GM18951 (cell line): Measurements from ENCODE around the gene C3orf70.

ENCODE experiments used
- POLR2A ChIP-seq: IDR thresholded peaks from 4 replicates; pipeline ENCODE4 v1.6.1; 2011; ENCODE audit warnings: mild to moderate bottlenecking; ENCODE audit not compliant: insufficient read length, insufficient read depth; ENCODE audit errors: extremely low read depth
- in situ Hi-C: fragments of 300-500 bp; cut with MboI; formaldehyde crosslinking; loops from one replicate; pipeline ENCODE4 v1.12.0; 2022; ENCODE audit warnings: low sequenced_read_pairs, mixed read lengths, inconsistent platforms; ENCODE audit not compliant: unreplicated experiment

Gene C3orf70

DNA sequence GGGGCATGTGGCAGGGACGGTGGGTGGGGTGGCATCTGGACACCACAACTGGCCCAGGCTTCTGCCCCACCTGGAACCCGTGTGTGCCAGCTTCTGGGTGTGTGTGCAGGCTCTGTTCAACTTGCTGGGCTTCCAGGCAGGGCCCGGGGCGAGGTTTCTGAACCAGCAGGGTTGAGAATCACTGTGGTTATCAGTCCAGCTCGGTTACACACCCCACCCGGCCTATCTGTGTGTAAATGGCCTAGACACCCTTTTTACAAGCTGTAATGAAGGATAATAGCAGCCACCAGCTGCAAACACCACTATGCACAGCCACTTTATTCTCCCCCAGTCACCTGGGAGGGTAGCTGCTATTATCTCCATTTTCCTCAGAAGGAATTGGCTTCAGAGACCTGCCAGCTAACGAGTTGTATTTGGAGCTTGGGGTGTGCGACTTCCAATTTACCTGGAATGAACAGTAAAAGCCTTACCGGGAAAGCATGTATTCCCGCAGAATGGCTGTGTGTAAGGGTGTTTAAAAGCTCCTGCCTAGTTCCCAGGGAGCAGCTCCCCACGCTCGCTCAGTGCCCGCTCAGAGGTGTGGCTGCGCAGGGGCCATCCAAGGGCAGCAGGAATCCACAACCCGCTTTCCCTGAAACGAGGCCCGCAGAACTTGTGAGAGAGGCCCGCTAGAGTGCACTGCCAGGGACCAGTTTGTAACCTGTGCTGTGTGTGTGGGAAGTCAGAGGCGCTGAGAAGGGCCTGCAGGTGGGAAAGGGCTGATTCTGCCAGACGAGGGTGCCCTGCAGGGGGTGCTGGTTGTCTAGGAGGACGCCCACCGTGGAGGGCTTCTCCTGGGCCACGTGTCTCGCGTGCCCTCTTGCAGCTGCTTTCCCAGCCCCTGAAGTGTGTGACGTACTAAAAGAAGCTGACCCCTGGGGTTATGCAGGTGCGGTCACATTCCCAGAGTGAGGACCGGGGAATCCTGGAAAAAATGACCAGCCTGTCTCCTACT is 83.5 kb downstream of the C3orf70 start:
- in situ Hi-C loops: no loop called here
- no peak for TF ChIP-seq POLR2A

DNA sequence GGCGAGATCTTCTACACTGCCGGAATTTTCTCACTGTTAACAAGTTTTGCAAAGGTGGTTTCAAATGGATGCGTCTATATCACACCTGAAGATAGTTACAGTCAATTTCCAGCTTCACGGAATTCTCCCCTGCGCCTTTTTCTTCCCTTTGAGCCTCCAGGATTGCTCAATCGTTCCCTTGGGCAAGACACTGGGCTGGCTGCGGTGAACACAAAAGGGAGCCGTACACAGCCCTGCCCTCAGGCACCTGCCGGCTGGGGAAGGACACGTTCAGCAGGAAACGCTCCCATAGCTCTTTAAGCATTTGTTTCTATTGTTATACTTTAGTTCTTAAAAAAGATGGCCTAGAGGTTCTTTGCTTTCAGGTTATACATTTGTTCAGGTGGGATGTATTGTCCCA is 85.7 kb downstream of the C3orf70 start:
- in situ Hi-C loops: no loop called here
- no peak for TF ChIP-seq POLR2A

DNA sequence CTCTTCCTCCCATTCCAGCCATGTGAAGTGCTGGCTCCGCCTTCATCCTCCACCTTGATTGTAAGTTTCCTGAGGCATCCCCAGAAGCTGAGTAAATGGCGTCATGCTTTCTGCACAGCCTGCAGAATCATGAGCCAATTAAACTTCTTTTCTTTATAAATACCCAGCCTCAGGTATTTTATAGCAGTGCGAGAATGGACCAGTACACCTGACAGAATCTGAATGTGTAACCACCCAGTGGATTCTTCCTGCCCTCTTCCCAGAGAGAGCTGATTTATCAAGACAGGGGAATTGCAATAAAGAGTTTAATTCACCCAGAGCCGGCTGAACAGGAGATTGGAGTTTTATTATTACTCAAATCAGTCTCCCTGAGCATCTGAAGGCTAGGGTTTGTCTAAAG is 86.6 kb downstream of the C3orf70 start:
- in situ Hi-C loops: no loop called here
- TF ChIP-seq POLR2A: no peak

DNA sequence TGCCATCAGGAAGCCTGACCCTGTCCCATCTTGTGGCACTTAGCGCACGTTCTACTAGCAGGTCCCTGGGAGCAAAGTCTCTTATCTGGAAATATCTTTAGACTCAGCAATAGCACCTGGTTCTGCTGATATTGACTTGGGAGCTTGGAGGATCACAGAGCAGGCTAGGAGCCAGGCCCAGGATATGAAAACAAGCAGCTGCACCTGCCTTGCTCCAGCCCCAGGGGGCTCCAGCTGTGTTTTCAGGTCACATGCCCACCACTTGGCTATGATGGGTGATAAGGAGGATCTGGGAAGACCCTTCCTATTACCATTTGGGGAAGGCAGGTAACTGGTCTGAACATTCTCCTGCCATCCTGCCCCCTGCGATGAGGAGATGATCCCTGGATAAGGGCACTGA is 87.8 kb downstream of the C3orf70 start:
- TF ChIP-seq POLR2A: no peak
- in situ Hi-C loops: no loop called here

DNA sequence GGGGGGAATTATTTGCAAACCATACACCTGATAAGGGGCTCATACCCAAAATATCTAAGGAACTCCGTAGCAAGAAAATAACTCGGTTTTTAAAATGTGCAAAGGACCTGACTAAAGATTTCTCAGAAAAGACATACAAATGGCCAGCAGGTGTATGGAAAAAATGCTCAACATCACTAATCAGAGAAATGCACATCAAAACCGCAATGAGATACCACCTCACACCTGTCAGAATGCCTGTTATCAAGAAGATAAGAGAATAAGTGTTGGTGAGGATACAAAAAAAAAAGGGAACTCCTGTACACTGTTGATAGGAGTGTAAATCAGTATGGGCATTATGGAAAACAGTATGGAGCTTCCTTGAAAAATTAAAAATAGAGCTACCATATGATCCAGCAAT is 89.4 kb downstream of the C3orf70 start:
- in situ Hi-C loops: no loop called here

DNA sequence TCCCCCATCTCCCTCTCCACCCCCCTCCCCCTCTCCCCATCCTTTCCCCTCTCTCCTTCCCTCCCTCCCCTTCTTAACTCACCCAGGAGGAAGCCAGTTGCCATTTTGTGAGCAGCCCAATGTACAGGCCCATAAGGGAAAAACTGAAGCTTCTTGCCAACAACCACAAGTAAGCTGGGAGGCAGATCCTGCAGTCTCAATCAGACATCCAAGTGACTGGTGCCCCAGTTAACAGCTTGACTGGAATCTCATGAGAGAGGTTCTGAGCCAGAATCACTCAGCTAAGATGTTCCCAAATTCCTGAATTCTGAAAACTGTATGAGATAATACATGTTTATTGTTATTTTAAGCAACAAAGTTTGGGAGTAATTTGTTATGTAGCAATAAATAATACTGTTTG is 90.7 kb downstream of the C3orf70 start:
- no peak for TF ChIP-seq POLR2A

More for the DNA sequence above, 89.4 kb downstream of the C3orf70 start:
- no peak for TF ChIP-seq POLR2A

DNA sequence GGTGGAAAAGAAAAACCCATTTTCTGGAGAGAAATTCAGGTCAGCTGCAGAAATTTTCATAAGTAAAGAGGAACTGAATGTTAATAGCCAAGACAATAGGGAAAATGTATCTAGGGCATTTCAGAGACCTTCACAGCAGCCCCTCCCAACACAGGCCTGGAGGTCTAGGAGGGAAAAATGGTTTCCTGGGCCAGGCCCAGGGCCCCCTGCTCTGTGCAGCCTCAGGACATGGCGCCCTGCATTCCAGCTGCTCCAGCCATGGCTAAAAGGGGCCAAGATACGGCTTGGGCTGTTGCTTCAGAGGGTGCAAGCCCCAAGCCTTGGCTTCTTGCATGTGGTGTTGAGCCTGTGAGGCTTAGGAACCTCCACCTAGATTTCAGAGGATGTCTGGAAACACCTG is 92.2 kb downstream of the C3orf70 start:
- no peak for TF ChIP-seq POLR2A
- in situ Hi-C loops: no loop called here

More for the DNA sequence above, 90.7 kb downstream of the C3orf70 start:
- in situ Hi-C loops: no loop called here

DNA sequence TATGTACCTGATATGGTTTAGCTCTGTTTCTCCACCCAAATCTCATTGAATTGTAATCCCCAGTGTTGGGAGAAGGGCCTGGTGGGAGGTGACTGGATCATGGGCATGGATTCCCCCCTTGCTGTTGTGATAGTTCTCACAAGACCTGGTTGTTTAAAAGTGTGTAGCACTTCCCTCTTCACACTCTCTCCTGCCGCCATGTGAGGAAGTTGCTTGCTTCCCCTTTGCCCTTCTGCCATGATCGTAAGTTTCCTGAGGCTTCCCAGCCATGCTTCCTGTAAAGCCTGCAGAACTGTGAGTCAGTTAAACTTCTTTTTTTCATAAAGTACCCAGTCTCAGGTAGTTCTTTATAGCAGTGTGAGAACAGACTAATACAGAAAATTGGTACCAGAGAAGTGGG is 93.1 kb downstream of the C3orf70 start:
- TF ChIP-seq POLR2A: no peak
- in situ Hi-C loops: no loop called here

DNA sequence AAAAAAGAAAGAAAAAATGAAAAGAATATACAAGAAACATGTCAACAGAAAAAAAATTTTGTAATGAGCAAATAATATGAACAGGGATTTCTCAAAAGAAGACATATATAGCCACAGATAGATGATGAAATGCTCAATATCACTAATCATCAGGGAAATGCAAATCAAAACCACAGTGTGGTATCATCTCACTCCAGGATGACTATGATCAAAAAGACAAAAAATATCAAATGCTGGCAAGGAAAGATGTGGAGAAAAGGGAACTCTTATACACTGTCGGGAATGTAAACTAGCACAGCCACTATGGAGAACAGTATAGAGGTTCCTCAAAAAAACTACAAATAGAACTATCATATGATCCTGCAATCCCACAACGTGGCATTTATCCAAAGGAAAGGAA is 94.1 kb downstream of the C3orf70 start:
- TF ChIP-seq POLR2A: no peak
- in situ Hi-C loops: no loop called here

DNA sequence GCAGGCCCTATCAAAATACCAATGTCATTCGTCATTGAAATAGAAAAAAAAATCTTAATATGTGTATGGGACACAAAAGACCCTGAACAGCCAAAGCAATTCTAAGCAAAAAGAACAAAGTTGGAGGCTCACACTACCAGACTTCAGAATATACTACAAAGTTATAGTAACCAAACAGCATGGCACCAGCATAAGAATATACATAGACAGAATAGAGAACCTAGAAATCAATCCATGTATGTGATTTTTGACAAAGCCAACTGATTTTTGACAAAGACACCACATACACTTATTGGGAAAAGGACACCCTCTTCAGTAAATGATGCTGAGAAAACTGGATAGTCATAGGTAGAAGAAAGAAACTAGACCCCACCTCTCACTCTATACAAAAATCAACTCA is 95.0 kb downstream of the C3orf70 start:
- no peak for TF ChIP-seq POLR2A
- in situ Hi-C loops: no loop called here

DNA sequence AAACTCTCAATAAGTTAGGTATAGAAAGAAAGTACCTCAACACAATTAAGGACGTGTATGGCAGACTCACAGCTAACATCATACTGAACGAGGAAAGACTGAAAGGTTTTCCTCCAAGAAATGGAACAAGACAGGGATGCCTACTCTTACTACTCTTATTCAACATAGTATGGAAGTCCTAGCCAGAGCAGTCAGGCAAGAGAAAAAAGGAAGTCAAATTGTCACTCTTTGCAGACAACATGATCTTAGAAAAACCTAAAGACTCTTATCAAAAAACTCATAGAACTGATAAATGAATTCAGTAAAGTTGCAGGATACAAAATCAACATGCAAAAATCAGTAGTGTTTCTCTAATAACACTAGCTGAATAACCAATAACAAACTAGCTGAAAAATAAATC is 96.0 kb downstream of the C3orf70 start:
- in situ Hi-C loops: no loop called here
- TF ChIP-seq POLR2A: no peak

DNA sequence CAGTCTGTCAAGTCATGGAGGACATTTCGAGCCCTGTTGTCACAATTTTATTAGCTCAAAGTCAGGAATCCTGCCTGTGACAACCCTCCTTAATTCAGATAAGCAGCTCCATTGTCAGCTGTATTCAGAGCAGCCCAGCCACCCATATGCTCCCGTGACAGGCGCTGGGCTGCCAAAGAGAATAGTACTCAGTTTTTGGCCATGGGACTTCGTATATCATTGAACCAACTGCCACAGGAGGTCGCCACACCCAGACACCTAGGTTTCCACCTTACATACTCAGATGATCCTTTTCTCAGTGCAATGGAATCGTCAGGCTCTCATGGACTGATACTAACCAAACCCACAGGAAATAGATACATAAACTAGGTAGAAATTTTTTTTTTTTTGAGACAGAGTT is 100.2 kb downstream of the C3orf70 start:
- in situ Hi-C loops: no loop called here
- TF ChIP-seq POLR2A: no peak

DNA sequence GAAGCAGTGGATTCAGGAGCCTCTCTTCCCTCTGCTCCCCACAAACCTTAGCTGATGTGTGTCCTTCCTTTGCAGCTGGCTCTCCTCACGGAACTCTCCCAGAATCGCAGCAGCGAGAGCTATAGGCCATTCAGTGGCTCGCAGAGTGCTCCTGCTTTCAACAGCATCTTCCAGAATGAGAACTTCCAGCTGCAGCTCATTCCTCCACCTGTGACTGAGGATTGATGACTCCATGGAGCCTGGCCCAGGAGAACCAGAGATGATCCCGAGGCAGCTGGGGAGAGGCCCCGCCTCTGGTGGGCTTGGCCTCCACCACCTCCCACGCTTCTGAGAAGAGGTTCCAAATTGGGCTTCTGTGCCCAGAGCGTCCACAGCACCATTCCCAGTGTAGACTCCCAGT is 101.1 kb downstream of the C3orf70 start:
- TF ChIP-seq POLR2A: no peak
- in situ Hi-C loops: no loop called here

DNA sequence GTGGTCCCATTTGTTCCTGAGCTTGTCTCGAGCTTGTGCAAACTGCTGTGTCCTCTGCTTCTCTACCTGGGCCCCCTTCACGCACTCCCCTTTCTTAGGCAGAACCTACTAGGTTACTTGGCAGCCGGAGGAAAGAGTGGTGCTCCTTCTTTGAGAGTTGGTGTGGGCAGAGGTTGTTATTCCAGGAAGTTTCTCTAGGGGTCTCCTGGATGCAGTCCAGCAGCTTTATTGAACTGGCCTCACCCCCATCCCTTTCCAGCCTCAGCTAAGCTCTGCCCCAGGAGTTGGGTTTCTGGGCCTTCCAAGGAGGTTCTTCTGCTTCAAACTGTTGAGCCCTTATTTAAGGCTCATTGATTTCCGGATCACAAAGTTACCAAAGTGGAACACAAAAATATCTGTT is 103.2 kb downstream of the C3orf70 start:
- in situ Hi-C loops: no loop called here
- TF ChIP-seq POLR2A: no peak
